Panc1 (cell line): ENCODE data around the gene PPP4R3A. TPM values are rescaled to one million over a fixed set of nuclear protein-coding genes. Genes with fewer than 3 reads are reported as not detected.

ENCODE experiments used
- ATAC-seq: fragments of 200-7000 bp; cut with Tn5 transposase; 2 replicates; pipeline ENCODE4 v1.9.1; 2020; ENCODE audit warnings: mild to moderate bottlenecking, moderate library complexity
- BruUV-seq: library from RNA; stranded (reverse); fragments of 400-500 nt; replicated peaks from 2 replicates; lab custom pipeline; 2021; lab: Mats Ljungman, UMichigan
- CTCF ChIA-PET: fragments of 300-600 bp; sonication (Branson Sonifier 250); formaldehyde crosslinking; loops from one replicate; lab custom pipeline; 2022; ENCODE audit warnings: antibody characterized with exemption; lab: Charles Lee
- POLR2A ChIA-PET: fragments of 300-600 bp; sonication (Branson Sonifier 250); formaldehyde crosslinking; loops from one replicate; lab custom pipeline; 2022; ENCODE audit warnings: antibody characterized with exemption; lab: Charles Lee
- DNase-seq: peaks from one replicate; pipeline ENCODE4 v3.0.0-alpha.2; 2010; ENCODE audit warnings: low read depth, low spot score
- H3K27ac ChIP-seq: 2 replicates; pipeline ENCODE4 v1.5.1; 2011; ENCODE audit warnings: mild to moderate bottlenecking, low read length, inconsistent platforms
- H3K27me3 ChIP-seq: fragments of 200-500 bp; sonication (Bioruptor generic); 2 replicates; pipeline ENCODE4 v1.6.0; 2014; ENCODE audit warnings: low read length, inconsistent platforms; ENCODE audit not compliant: control insufficient read depth, insufficient read depth
- H3K36me3 ChIP-seq: fragments of 200-500 bp; sonication (Bioruptor generic); 2 replicates; pipeline ENCODE4 v1.5.1; 2014; ENCODE audit warnings: inconsistent platforms, mild to moderate bottlenecking, low read length, moderate library complexity; ENCODE audit not compliant: control insufficient read depth, insufficient read depth
- H3K4me1 ChIP-seq: 2 replicates; pipeline ENCODE4 v1.5.1; 2011; ENCODE audit warnings: inconsistent platforms, mild to moderate bottlenecking, low read length, moderate library complexity; ENCODE audit not compliant: control insufficient read depth, insufficient read depth
- H3K4me3 ChIP-seq, 2 experiments: 2 replicates each; pipeline ENCODE4 v1.5.1; 2011 to 2012; ENCODE audit warnings: low read depth in 2 of 2, low read length in 2 of 2, mild to moderate bottlenecking in 2 of 2, inconsistent platforms in 1 of 2, moderate library complexity in 1 of 2
- H3K9me3 ChIP-seq: fragments of 200-500 bp; sonication (Bioruptor generic); 2 replicates; pipeline ENCODE4 v1.5.1; 2014; ENCODE audit warnings: low read depth, mild to moderate bottlenecking, inconsistent platforms, low read length, moderate library complexity; ENCODE audit not compliant: control insufficient read depth, insufficient read depth
- POLR2AphosphoS5 ChIP-seq: IDR thresholded peaks from 2 replicates; pipeline ENCODE4 v1.6.1; 2012; ENCODE audit warnings: mild to moderate bottlenecking, low read depth, low read length, moderate library complexity
- SIN3A ChIP-seq: IDR thresholded peaks from 2 replicates; pipeline ENCODE4 v1.6.1; 2012; ENCODE audit warnings: low read depth, mild to moderate bottlenecking, low read length, moderate library complexity, borderline replicate concordance; ENCODE audit not compliant: insufficient read depth
- TCF7L2 ChIP-seq: IDR thresholded peaks from 2 replicates; pipeline ENCODE4 v1.6.1; 2011; ENCODE audit warnings: mild to moderate bottlenecking, low read depth, low read length, inconsistent platforms
- in situ Hi-C: cut with HindIII; loops from 2 replicates; pipeline ENCODE4 v1.10.0; 2016; ENCODE audit warnings: low sequenced_read_pairs, low pct_unique_long_range_greater_than_20kb
- intact Hi-C: fragments of 100-400 bp; cut with micrococcal nuclease; formaldehyde crosslinking; loops from one replicate; pipeline ENCODE4 v1.10.0; 2022; ENCODE audit not compliant: unreplicated experiment
- total RNA-seq: library from RNA; stranded (reverse); gene quantifications from one replicate; pipeline ENCODE4 v1.2.1, GENCODE V29; 2021; ENCODE audit not compliant: unreplicated experiment
- TF ChIP-seq, protein P1 (sequence below): fragments of 450-650 bp; IDR thresholded peaks from 2 replicates; pipeline ENCODE4 v1.5.1; 2017; ENCODE audit warnings: mild to moderate bottlenecking
- TF ChIP-seq, protein P2 (sequence below), 2 experiments: IDR thresholded peaks; 2 replicates each; pipeline ENCODE4 v1.6.1; 2011 to 2012; ENCODE audit warnings: low read depth in 2 of 2, control low read depth in 1 of 2, low read length in 1 of 2, mild to moderate bottlenecking in 1 of 2, moderate library complexity in 1 of 2; ENCODE audit not compliant: insufficient read depth in 1 of 2

The PPP4R3A gene
- total RNA-seq, 1 experiment from 2014 or later = 54.8 TPM

DNA sequence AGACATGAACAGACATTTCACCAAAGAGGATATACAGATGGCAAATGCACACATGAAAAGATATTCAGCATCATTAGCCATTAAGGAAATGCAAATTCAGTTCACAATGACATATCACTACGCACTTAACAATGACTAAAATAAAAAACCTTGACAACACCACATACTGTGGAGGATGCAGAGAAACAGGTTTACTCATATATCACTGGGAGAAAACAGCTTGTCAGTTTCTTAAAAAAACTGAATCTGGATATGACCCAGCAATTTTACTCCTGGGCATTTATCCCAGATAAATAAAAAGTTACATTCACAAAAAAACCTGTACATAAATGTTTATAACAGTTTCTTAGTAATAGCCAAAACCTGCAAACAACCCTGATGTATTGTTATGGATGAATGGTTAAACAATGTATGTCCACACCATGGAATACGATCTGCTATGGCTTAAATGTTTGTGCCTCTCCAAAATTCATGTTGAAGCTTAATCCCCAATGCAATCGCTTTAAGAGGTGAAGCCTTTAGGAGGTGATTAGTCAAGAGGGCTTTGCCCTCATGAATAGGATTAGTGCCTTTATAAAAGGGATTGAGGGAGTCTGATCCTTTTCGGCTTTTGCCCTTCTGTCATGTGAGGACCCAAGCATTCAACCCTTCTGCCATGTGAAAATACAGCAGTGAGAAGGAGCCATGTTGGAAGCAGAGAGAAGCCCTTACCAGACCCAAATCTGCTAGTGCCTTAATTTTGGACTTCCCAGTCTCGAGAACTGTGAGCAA is 36.0 kb upstream of the PPP4R3A start:
- Histone ChIP-seq H3K27me3 (no peaks in the 10 kb centered on the region), H3K9me3 (no peaks in the 10 kb centered on the region), H3K4me1 (no peaks in the 10 kb centered on the region), H3K27ac (no peak overlapping the region), H3K4me3 (no peak overlapping the region), H3K36me3 (no peaks in the 10 kb centered on the region)
- in situ Hi-C loops (no loop called here), intact Hi-C loops (no loop called here)
- ChIA-PET POLR2A (no interaction called here), CTCF (no interaction called here)
- TF ChIP-seq, protein P1, sequence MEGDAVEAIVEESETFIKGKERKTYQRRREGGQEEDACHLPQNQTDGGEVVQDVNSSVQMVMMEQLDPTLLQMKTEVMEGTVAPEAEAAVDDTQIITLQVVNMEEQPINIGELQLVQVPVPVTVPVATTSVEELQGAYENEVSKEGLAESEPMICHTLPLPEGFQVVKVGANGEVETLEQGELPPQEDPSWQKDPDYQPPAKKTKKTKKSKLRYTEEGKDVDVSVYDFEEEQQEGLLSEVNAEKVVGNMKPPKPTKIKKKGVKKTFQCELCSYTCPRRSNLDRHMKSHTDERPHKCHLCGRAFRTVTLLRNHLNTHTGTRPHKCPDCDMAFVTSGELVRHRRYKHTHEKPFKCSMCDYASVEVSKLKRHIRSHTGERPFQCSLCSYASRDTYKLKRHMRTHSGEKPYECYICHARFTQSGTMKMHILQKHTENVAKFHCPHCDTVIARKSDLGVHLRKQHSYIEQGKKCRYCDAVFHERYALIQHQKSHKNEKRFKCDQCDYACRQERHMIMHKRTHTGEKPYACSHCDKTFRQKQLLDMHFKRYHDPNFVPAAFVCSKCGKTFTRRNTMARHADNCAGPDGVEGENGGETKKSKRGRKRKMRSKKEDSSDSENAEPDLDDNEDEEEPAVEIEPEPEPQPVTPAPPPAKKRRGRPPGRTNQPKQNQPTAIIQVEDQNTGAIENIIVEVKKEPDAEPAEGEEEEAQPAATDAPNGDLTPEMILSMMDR = no peak
- TF ChIP-seq TCF7L2 = no peak
- no peak for TF ChIP-seq SIN3A
- TF ChIP-seq, protein P2, sequence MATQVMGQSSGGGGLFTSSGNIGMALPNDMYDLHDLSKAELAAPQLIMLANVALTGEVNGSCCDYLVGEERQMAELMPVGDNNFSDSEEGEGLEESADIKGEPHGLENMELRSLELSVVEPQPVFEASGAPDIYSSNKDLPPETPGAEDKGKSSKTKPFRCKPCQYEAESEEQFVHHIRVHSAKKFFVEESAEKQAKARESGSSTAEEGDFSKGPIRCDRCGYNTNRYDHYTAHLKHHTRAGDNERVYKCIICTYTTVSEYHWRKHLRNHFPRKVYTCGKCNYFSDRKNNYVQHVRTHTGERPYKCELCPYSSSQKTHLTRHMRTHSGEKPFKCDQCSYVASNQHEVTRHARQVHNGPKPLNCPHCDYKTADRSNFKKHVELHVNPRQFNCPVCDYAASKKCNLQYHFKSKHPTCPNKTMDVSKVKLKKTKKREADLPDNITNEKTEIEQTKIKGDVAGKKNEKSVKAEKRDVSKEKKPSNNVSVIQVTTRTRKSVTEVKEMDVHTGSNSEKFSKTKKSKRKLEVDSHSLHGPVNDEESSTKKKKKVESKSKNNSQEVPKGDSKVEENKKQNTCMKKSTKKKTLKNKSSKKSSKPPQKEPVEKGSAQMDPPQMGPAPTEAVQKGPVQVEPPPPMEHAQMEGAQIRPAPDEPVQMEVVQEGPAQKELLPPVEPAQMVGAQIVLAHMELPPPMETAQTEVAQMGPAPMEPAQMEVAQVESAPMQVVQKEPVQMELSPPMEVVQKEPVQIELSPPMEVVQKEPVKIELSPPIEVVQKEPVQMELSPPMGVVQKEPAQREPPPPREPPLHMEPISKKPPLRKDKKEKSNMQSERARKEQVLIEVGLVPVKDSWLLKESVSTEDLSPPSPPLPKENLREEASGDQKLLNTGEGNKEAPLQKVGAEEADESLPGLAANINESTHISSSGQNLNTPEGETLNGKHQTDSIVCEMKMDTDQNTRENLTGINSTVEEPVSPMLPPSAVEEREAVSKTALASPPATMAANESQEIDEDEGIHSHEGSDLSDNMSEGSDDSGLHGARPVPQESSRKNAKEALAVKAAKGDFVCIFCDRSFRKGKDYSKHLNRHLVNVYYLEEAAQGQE (IDR thresholded peaks at IDR 0.05; ENCODE audit: insufficient read depth in 1 of 2, low read depth in 2 of 2, low read length in 1 of 2) = no peak
- TF ChIP-seq POLR2AphosphoS5 = no peak
- ATAC-seq (no peak), DNase-seq (no peak)
- BruUV-seq = no TSS peak

DNA sequence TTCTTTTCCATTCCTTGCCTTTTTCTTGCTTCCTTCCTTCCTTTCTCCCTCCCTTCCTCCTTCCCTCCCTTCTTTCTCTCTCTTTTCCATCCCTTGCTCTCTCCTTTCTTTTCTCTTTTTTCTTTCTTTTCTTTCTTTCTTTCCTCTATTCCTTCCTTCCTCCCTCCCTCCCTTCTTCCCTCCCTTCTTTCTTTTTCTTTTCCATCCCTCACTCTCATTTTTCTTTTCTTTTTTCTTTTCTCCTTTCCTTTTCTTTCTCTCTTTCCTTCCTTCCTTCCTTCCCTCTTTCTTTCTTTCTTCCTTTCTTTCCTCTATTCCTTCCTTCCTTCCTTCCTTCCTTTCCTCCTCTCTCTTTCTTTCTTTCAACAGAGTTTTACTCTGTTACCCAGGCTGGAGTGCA is 35.1 kb upstream of the PPP4R3A start:
- no peak for ATAC-seq
- Histone ChIP-seq H3K4me3 (no peak overlapping the region), H3K27ac (no peak overlapping the region), H3K4me1 (no peaks in the 10 kb centered on the region), H3K36me3 (no peaks in the 10 kb centered on the region), H3K9me3 (no peaks in the 10 kb centered on the region), H3K27me3 (no peaks in the 10 kb centered on the region)
- TF ChIP-seq, protein P1 = no peak
- TF ChIP-seq, protein P2 (IDR thresholded peaks at IDR 0.05; ENCODE audit: insufficient read depth in 1 of 2, low read depth in 2 of 2, low read length in 1 of 2) = no peak
- TF ChIP-seq TCF7L2 = no peak
- TF ChIP-seq POLR2AphosphoS5 = no peak
- TF ChIP-seq SIN3A = no peak
- CTCF ChIA-PET = no interaction called here
- no TSS peak for BruUV-seq
- POLR2A ChIA-PET = no interaction called here
- no peak for DNase-seq
- intact Hi-C loops = no loop called here
- in situ Hi-C loops = no loop called here
